Activated T-helper 1 cell treated with anti-CD3 and anti-CD28 coated beads, Interleukin-12 subunit alpha, Interleukin-12 subunit beta, Interleukin-2, Interleukin-4 antibody, amounts not matched to agents 30 ng/mL and 10 ng/mL and 1 ng/mL, durations not matched to agents 14 hours and 24 hours and 36 hours (primary cell): ENCODE data around the gene TCF7L2. TPM values are rescaled to one million over a fixed set of nuclear protein-coding genes. Genes with fewer than 3 reads are reported as not detected.
A peak's percentile ranks its signal among the peaks of the same experiment; 100 is the strongest.

ENCODE experiments used
- DNase-seq: peaks from one replicate; pipeline ENCODE4 v3.0.0; 2021; ENCODE audit warnings: low spot score
- H3K27ac Mint-ChIP-seq: one replicate; pipeline ENCODE4 v1.8.0; 2021; ENCODE audit warnings: mild to moderate bottlenecking, mixed read lengths
- H3K27me3 Mint-ChIP-seq: one replicate; pipeline ENCODE4 v1.8.0; 2022; ENCODE audit warnings: mild to moderate bottlenecking, moderate library complexity, mixed read lengths; ENCODE audit not compliant: insufficient read depth
- H3K36me3 Mint-ChIP-seq: one replicate; pipeline ENCODE4 v1.8.0; 2021; ENCODE audit warnings: low read depth, mixed read lengths
- H3K4me1 Mint-ChIP-seq: one replicate; pipeline ENCODE4 v1.8.0; 2021; ENCODE audit warnings: low read depth, mixed read lengths
- H3K4me3 Mint-ChIP-seq: one replicate; pipeline ENCODE4 v1.8.0; 2021; ENCODE audit warnings: mild to moderate bottlenecking, moderate library complexity, mixed read lengths
- H3K9me3 Mint-ChIP-seq: one replicate; pipeline ENCODE4 v1.8.0; 2021; ENCODE audit warnings: mixed read lengths
- intact Hi-C: fragments of 100-400 bp; cut with micrococcal nuclease; formaldehyde crosslinking; loops from one replicate; pipeline ENCODE4 v1.15.1; 2024
- total RNA-seq: library from RNA; stranded (reverse); gene quantifications from 2 replicates; pipeline ENCODE4 v1.2.3, GENCODE V29; 2022

TCF7L2 gene
- total RNA-seq, 1 donor from 2014 or later = 0.36 TPM

DNA sequence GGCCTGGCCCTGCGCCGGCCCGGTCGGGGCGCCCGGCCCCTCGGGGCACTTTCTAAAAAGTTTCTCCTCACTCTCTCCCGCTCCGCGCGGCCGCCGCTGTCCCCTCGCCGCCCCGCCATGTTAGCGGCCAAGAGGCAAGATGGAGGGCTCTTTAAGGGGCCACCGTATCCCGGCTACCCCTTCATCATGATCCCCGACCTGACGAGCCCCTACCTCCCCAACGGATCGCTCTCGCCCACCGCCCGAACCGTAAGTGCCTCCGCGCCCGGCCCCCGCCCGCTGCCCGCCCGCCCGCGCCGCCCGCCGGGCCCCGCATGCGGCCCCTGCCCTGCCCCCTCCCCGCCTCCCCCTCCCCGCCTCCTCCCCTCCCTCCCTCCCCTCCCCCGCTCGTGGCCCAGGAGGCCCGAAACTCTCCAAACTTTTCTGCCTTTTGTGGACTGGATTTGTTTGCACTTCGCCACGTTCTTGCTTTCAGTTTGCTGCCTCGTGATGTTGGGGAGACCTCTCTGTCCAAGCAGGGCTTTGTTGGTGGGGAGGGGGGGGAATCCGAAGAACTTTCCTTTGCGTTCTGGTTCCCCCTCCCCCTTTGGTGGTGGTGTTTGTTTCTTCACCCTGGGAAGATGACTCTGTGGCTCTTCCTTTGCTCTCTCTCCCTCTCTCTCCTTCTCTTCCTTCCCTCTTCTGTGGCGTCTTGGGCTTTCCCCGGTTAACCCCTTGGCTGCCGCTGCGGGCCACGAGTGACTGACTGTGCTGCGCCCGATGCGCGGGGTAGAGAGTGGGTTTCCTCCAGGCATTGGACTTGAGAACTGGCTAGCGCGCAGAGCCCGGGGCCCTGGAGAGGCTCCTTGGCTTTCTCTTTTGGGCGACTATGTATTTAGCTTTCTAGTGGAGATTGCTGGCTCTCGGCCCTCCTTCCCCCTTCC is 1.6 kb downstream of the TCF7L2 start:
- Mint-ChIP-seq H3K9me3 (no peaks in the 10 kb centered on the region), H3K4me1 (peaks cover 32% of the 10 kb centered on the region), H3K27me3 (peaks cover 80% of the 10 kb centered on the region), H3K4me3 (peak overlapping the region; percentile 90), H3K27ac (peak overlapping the region; percentile 68), H3K36me3 (no peaks in the 10 kb centered on the region)
- DNase-seq = peak; percentile 3
- intact Hi-C loops = loop anchor here (1.0 kb wide), 1 partner anchor 30 kb away; no protein-coding TSS in a partner anchor

- H3K27me3 Mint-ChIP-seq = peaks cover 84% of the 10 kb centered on the region
- no peaks in the 10 kb centered on the region for H3K9me3 Mint-ChIP-seq
- no peak for DNase-seq
- H3K4me3 Mint-ChIP-seq = peak overlapping the region; percentile 90
- intact Hi-C loops = no loop called here
- peaks cover 32% of the 10 kb centered on the region for H3K4me1 Mint-ChIP-seq
- no peaks in the 10 kb centered on the region for H3K36me3 Mint-ChIP-seq
- no peak overlapping the region for H3K27ac Mint-ChIP-seq
Measured at GRCh38 chr10:112952282-112953173, 2.5 kb downstream of the TCF7L2 start.

DNA sequence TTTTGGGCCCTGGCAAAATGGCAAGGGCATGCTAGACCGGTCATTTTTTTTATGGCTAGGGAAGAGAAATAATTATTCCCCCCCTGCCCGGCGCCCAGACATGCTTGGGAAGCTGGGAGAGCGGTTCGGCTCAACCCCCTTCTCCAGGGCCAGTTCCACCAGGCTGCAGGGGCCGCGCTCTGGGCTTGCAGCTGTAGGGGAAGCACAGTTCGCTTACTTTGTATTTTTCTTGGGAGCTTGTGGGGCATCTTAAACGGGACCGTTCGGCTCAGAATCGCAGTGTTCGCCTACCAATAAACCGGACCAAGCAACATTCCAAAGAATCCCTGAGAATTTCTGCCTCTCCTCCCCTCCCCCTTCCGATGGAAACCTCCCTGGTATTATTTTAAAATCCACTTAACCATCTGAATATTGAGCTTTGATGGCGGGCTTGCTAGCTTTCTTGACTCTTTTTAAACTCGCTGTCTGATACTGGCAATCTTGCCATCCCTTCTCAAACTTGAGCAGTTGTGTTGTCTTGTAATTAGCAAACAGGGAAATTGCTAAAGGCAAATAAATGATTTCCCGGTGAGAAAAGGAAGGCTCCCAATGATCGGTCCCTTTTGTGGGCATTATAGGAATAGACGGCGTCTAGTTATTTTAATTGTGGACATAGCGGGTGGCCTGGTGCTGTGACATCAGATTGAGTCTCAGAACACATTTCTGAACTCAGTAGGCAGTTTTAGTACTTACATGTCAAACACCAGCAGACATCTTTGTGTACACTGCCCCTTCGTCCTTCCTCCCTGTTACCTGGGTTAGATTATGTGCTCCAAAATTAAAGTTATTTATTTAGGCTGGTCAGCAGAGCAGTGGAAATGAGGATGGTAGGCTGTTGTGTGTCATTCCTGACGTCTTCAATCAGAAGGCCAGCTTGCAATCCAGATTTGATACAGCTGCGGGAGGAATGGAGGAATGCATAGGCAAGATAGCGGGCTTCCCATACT is 3.4 kb downstream of the TCF7L2 start:
- Mint-ChIP-seq H3K9me3 (no peaks in the 10 kb centered on the region), H3K27me3 (peaks cover 84% of the 10 kb centered on the region), H3K4me3 (peak overlapping the region; percentile 81), H3K27ac (no peak overlapping the region), H3K36me3 (no peaks in the 10 kb centered on the region), H3K4me1 (peaks cover 32% of the 10 kb centered on the region)
- intact Hi-C loops = no loop called here
- DNase-seq = no peak

DNA sequence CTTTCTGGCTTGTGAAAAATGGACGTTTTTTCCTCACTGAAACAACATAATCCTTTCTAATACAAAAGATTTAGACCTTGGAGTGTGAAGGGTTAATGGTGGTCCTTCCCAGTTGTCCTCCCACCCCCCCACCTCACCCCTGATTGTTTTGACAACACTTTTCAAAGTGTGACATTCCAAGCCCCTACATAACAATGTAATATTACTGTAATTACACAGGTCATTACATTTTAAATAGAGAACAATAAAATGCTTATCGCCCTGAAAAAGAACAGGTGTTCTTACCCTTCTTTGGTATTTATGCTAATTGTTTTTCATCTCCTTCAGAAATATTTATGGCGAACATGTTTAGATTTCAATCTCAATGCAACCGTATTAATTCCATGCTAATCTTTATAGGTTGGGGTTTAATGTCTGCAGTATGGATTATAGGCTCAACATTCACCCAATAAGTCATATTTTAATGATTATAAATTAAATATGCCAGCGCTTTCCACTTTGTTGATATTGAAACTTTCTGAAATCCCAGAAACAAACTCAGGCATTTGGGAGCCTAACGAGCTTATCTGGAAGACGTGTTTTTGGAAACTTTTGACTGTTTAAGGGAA is 5.0 kb downstream of the TCF7L2 start:
- no peaks in the 10 kb centered on the region for H3K36me3 Mint-ChIP-seq
- no peaks in the 10 kb centered on the region for H3K9me3 Mint-ChIP-seq
- no peak overlapping the region for H3K27ac Mint-ChIP-seq
- no peak overlapping the region for H3K4me3 Mint-ChIP-seq
- intact Hi-C loops = no loop called here
- peaks cover 19% of the 10 kb centered on the region for H3K4me1 Mint-ChIP-seq
- peaks cover 85% of the 10 kb centered on the region for H3K27me3 Mint-ChIP-seq
- no peak for DNase-seq

DNA sequence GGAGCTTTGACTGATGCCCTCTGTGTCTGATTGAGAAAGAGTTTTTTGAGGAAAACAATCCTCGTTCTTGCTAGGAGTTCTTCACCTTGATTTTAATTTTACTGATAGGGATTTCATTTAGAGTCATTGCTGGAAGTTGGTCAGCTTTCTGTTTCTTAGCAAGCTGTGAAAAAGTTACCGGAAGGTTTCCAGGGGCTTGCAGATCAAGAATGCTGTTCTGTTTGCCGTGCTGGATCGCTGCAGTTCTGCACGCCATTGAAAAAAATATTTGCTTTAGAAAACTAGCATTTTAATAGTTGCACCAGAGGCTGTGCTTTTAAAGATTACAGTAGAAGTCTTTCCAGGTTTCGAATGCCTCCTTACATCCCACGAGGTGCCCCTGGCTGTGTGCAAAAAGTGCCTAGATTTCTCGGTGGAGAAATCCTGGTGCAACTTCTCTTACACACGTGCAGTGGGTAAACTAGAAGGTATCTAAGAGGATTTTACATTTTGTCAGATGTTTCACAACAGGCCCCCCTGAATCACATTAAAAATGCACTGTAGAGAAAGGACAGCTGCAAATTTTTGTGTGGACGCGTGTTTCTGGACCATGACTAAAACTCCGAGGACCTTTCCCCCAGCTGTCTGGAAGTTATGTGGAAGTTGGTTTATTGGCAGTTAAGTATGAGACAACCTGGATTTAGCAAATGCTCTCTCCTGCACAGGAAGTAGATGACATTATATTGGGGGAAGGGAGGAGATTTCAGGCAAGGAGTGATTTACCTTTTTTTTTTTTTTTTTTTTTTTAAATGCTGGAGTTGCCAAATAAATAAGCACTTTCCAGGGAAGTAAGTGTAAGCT is 5.8 kb downstream of the TCF7L2 start:
- H3K27me3 Mint-ChIP-seq = peaks cover 81% of the 10 kb centered on the region
- DNase-seq = no peak
- intact Hi-C loops = no loop called here
- H3K36me3 Mint-ChIP-seq = no peaks in the 10 kb centered on the region
- no peak overlapping the region for H3K4me3 Mint-ChIP-seq
- H3K4me1 Mint-ChIP-seq = peaks cover 12% of the 10 kb centered on the region
- no peaks in the 10 kb centered on the region for H3K9me3 Mint-ChIP-seq
- H3K27ac Mint-ChIP-seq = no peak overlapping the region

DNA sequence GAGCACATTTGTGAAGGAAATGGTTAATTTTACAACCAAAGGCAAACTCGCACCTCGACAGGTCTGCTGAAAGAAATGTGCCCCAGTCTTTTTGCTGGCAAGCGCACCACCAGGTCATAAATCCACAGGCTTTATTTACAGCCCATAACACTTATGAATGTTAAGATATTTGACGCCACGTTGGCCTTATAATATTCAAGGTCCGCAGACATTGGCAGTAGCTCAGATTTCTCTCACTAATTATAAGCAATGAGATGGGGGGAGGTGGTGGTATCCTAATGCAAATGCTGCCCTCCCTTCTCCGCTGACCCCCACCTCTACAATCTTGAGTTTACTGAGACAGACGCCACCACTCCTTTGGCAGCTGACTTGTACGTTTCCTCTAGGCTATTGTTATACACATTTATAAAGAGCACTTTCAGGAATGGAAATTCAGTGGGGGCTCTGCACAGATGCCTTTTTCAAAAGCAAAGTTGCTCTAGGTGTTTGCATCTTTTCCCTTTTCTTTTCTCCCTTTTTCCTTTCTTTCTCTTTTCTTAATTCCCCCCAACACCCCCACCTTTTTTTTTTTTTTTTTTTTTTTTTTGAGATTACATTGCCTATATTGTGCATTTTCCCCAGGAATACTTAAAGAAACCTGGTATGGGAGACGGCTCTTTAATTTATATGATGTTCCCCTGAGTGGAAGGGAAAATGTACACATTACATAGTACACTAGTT is 6.7 kb downstream of the TCF7L2 start:
- Mint-ChIP-seq H3K36me3 (no peaks in the 10 kb centered on the region), H3K27ac (no peak overlapping the region), H3K27me3 (peaks cover 82% of the 10 kb centered on the region), H3K4me1 (peaks cover 8% of the 10 kb centered on the region), H3K9me3 (no peaks in the 10 kb centered on the region), H3K4me3 (no peak overlapping the region)
- intact Hi-C loops = no loop called here
- DNase-seq = no peak

DNA sequence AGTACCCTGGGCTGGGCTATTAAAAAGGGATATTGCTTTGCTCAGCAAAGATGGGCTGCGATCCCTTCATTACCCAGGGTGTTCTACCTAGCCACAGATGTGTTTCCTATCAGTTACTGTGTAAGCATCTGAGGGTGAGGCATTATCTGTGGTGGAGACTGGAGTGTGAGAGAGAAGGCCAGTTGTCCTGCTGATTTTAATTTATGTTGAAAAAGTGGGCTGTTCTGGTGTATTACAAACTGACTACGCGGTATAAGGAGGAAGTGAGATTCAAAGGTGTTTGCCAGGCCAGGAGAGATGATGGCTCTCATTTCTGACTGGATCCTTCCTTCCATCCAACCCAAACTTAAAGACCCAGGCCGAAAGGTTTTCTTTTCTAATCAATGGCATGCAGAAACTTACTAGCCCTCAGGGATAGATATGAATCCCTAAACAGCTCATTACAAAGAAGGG is 7.6 kb downstream of the TCF7L2 start:
- Mint-ChIP-seq H3K27me3 (peaks cover 84% of the 10 kb centered on the region), H3K4me1 (peaks cover 4% of the 10 kb centered on the region)

DNA sequence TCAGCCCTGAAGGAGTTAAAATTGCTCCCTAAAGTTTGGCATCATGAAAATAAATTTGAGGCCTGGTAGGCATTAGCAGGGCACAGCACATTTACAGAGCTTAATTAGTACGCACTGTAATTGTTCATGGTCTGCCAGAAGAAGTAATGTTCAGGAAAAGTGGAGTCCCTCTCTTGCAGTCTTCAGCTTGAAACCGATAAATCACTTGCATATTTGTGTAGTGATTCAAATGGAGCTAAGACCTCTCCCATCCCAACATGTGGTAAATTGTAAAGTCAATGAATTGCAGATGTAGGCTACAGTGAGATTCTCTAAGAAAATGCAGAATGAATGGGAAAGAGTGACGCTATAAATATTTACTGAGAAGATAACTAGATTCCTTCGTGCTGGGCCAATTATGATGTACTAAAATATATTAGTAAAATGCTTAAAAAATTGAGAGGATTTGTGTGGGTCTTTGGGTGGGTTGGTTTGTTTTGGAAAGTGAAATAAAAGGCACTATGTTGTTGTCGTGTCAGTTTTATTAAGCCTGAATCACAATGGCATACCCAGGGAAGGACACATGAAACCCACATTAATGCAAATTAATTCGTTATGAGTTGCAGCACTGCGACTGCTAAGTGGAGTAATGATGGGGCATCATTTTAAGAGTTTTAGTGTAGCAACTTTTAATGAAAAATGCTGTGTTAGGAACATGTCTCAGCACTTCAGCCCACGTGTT is 8.4 kb downstream of the TCF7L2 start:
- no peak overlapping the region for H3K4me3 Mint-ChIP-seq
- intact Hi-C loops = no loop called here
- H3K27me3 Mint-ChIP-seq = peaks cover 76% of the 10 kb centered on the region

More for the DNA sequence above, 7.6 kb downstream of the TCF7L2 start:
- intact Hi-C loops = no loop called here
- no peaks in the 10 kb centered on the region for H3K9me3 Mint-ChIP-seq
- H3K4me3 Mint-ChIP-seq = no peak overlapping the region
- H3K36me3 Mint-ChIP-seq = no peaks in the 10 kb centered on the region
- H3K27ac Mint-ChIP-seq = no peak overlapping the region
- no peak for DNase-seq

DNA sequence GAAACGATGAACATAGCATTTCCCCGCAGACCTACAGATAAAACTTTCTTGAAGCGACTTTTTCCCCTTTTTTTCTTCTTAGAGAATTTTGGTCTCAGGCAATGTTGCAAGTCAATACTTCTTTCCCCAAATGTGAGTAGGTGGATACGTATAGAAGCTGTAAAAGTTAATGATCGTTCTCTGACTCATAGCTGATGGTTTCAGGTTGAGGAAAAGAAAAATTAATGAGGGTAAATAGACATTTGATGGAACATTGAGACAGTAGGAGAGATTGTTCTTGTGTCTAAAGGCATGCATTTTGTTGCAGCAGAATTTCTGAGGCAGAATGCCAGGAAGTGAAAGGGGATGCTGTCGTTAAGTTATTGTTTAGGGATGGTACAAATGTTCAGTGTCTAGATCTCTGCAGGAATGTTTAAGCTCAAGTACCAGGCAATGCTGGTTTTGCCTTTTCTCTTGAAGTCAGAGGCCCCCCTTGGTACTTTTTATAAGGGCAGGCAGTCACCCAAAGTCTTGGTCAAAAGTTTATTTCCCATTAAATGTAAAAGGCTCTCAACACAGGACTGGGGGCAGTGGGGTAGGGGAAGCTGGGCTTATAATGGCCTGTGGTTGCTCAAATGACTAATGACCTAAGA is 9.3 kb downstream of the TCF7L2 start:
- no peak for DNase-seq
- H3K27ac Mint-ChIP-seq = no peak overlapping the region
- peaks cover 72% of the 10 kb centered on the region for H3K27me3 Mint-ChIP-seq
- H3K4me3 Mint-ChIP-seq = no peak overlapping the region
- intact Hi-C loops = no loop called here
- H3K36me3 Mint-ChIP-seq = no peaks in the 10 kb centered on the region
- H3K4me1 Mint-ChIP-seq = no peaks in the 10 kb centered on the region
- H3K9me3 Mint-ChIP-seq = no peaks in the 10 kb centered on the region

More for the DNA sequence above, 8.4 kb downstream of the TCF7L2 start:
- no peaks in the 10 kb centered on the region for H3K4me1 Mint-ChIP-seq
- no peaks in the 10 kb centered on the region for H3K9me3 Mint-ChIP-seq
- H3K27ac Mint-ChIP-seq = no peak overlapping the region
- H3K36me3 Mint-ChIP-seq = no peaks in the 10 kb centered on the region
- DNase-seq = no peak

DNA sequence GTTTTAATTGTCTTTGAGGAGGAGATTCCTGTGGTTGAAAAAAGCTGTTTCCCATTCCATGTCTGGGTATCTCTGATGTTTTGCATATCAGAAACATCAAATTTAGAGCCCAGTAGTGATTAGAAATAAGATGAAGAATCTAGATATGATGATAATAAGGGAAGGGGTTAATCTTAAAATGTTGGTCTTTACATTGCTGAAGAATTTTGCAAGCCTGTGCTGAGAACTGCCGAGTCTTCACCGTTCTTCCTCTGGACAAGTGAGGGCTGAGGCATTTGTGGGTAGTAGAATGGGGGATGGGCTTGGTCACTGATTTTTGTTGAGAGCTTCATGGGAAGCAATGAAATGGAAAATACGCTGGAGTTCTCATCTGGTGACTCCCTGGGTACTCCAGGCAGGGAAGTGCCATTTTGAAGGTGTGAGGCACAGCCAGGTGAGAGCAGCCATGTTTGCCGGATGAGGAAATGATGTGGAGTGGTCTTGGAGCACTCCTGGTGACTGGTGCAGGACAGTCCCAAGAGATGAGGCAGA is 10.2 kb downstream of the TCF7L2 start:
- Mint-ChIP-seq H3K36me3 (no peaks in the 10 kb centered on the region), H3K27ac (no peak overlapping the region), H3K4me3 (no peak overlapping the region), H3K27me3 (peaks cover 71% of the 10 kb centered on the region), H3K9me3 (no peaks in the 10 kb centered on the region), H3K4me1 (no peaks in the 10 kb centered on the region)
- no peak for DNase-seq
- intact Hi-C loops = no loop called here
